Liver (tissue), 9 donors: ENCODE results near the gene MARCHF2. TPM values are rescaled to one million over a fixed set of nuclear protein-coding genes. Genes with fewer than 3 reads are reported as not detected.

Experiments used
- DNase-seq: peaks from one replicate; pipeline ENCODE4 v3.0.0-alpha.2; 2017; ENCODE audit warnings: low spot score
- H3K27ac ChIP-seq, 2 donors: one replicate each; pipeline ENCODE4 v1.7.0; 2013; ENCODE audit warnings: inconsistent platforms in 2 of 2, low read length in 2 of 2, control low read depth in 1 of 2, low read depth in 1 of 2, mild to moderate bottlenecking in 1 of 2
- H3K27me3 ChIP-seq, 4 donors: one replicate each; pipeline versions ENCODE4 v1.6.1 to v1.7.0; 2013; ENCODE audit warnings: low read length in 3 of 4, inconsistent platforms in 1 of 4, mild to moderate bottlenecking in 1 of 4, moderate library complexity in 1 of 4; ENCODE audit not compliant: control insufficient read depth in 4 of 4, insufficient read depth in 4 of 4
- H3K36me3 ChIP-seq, 4 donors: one replicate each; pipeline versions ENCODE4 v1.6.1 to v1.7.0; 2013; ENCODE audit warnings: low read length in 3 of 4, mild to moderate bottlenecking in 3 of 4, low read depth in 1 of 4, moderate library complexity in 1 of 4; ENCODE audit not compliant: control insufficient read depth in 4 of 4, insufficient read depth in 3 of 4
- H3K4me1 ChIP-seq, 4 donors: one replicate each; pipeline versions ENCODE4 v1.6.1 to v1.7.0; 2013; ENCODE audit warnings: low read length in 3 of 4, mild to moderate bottlenecking in 3 of 4, moderate library complexity in 1 of 4; ENCODE audit not compliant: control insufficient read depth in 4 of 4, insufficient read depth in 4 of 4
- H3K4me3 ChIP-seq, 3 donors: one replicate each; pipeline versions ENCODE4 v1.6.1 to v1.7.0; 2013; ENCODE audit warnings: low read length in 3 of 3, control low read depth in 1 of 3, low read depth in 1 of 3, mild to moderate bottlenecking in 1 of 3
- H3K9ac ChIP-seq, 2 donors: one replicate each; pipeline ENCODE4 v1.7.0; 2013; ENCODE audit warnings: low read length in 2 of 2, mild to moderate bottlenecking in 2 of 2, moderate library complexity in 2 of 2, control low read depth in 1 of 2, low read depth in 1 of 2
- H3K9me3 ChIP-seq, 4 donors: one replicate each; pipeline versions ENCODE4 v1.6.1 to v1.7.0; 2013; ENCODE audit warnings: low read length in 3 of 4; ENCODE audit not compliant: control insufficient read depth in 4 of 4
- ATF3 ChIP-seq: IDR thresholded peaks from 2 replicates; pipeline ENCODE4 v1.6.1; 2016; ENCODE audit warnings: antibody characterized with exemption
- CTCF ChIP-seq: fragments of 150-350 bp; IDR thresholded peaks from 2 replicates; pipeline ENCODE4 v1.5.1; 2017; ENCODE audit warnings: improper control_type of control experiment, low read depth, low read length; ENCODE audit not compliant: missing input control
- EGR1 ChIP-seq, 2 donors: IDR thresholded peaks; 2 replicates each; pipeline ENCODE4 v1.6.1; 2016 to 2018; ENCODE audit warnings: antibody characterized with exemption in 2 of 2, low read depth in 2 of 2
- FOXA1 ChIP-seq: IDR thresholded peaks from 2 replicates; pipeline ENCODE4 v1.6.1; 2016; ENCODE audit warnings: antibody characterized with exemption
- FOXA2 ChIP-seq: IDR thresholded peaks from 2 replicates; pipeline ENCODE4 v1.6.1; 2016; ENCODE audit warnings: antibody characterized with exemption
- HNF4A ChIP-seq, 2 donors: conservative IDR thresholded peaks; 2 replicates each; pipeline ENCODE4 v1.6.1; 2016; ENCODE audit warnings: antibody characterized with exemption in 2 of 2, mild to moderate bottlenecking in 2 of 2
- HNF4G ChIP-seq: IDR thresholded peaks from 2 replicates; pipeline ENCODE4 v1.6.1; 2016; ENCODE audit warnings: antibody characterized with exemption
- JUND ChIP-seq, 2 donors: IDR thresholded peaks; 2 replicates each; pipeline ENCODE4 v1.6.1; 2016; ENCODE audit warnings: antibody characterized with exemption in 2 of 2
- MAX ChIP-seq: IDR thresholded peaks from 2 replicates; pipeline ENCODE4 v1.6.1; 2016; ENCODE audit warnings: antibody characterized with exemption
- NR2F2 ChIP-seq: IDR thresholded peaks from 2 replicates; pipeline ENCODE4 v1.6.1; 2016; ENCODE audit warnings: antibody characterized with exemption
- RAD21 ChIP-seq, 2 donors: IDR thresholded peaks; 2 replicates each; pipeline ENCODE4 v1.6.1; 2016; ENCODE audit warnings: antibody characterized with exemption in 2 of 2, mild to moderate bottlenecking in 2 of 2
- RXRA ChIP-seq, 2 donors: IDR thresholded peaks; 2 replicates each; pipeline ENCODE4 v1.6.1; 2017 to 2018; ENCODE audit warnings: antibody characterized with exemption in 2 of 2, mild to moderate bottlenecking in 1 of 2
- SP1 ChIP-seq: IDR thresholded peaks from 2 replicates; pipeline ENCODE4 v1.6.1; 2018; ENCODE audit warnings: antibody characterized with exemption, mild to moderate bottlenecking
- TAF1 ChIP-seq: conservative IDR thresholded peaks from 2 replicates; pipeline ENCODE4 v1.6.1; 2016; ENCODE audit warnings: antibody characterized with exemption, mild to moderate bottlenecking
- YY1 ChIP-seq: IDR thresholded peaks from 2 replicates; pipeline ENCODE4 v1.6.1; 2016; ENCODE audit warnings: antibody characterized with exemption, mild to moderate bottlenecking
- WGBS: extraction: QIAGEN DNeasy Blood & Tissue Kit; methylation state at CpG from one replicate; pipeline ENCODE4 v1.1.7; 2013; 5-methylcytosine and 5-hydroxymethylcytosine counted together
- polyA plus RNA-seq, 2 donors: library from polyadenylated mRNA; stranded (reverse) in 1 of 2; unstranded in 1 of 2; fragments of 200-250 nt in 1 of 2; fragments of >200 nt in 1 of 2; fragmentation: Nextera tagmentation in 1 of 2; extraction: Ambion mirVana in 1 of 2; gene quantifications; one replicate each; pipeline versions ENCODE4 v1.2.1 to v1.2.3, GENCODE V29; 2013 to 2015
- total RNA-seq, 2 donors: library from RNA; depleted of rRNA; stranded (reverse); fragments of >200 nt; gene quantifications; one replicate each; pipeline ENCODE4 v1.2.3, GENCODE V29; 2014
- TF ChIP-seq, protein P1 (sequence below): IDR thresholded peaks from 2 replicates; pipeline ENCODE4 v1.6.1; 2016; ENCODE audit warnings: antibody characterized with exemption
- donor health status: healthy.
- donor health status: healthy.
- donor health status: healthy.
- donor health status: healthy.
- donor health status: healthy.

The MARCHF2 gene
- total and polyA plus RNA-seq, 4 donors, result 21.6 to 89.5 (median 58.8) TPM

DNA sequence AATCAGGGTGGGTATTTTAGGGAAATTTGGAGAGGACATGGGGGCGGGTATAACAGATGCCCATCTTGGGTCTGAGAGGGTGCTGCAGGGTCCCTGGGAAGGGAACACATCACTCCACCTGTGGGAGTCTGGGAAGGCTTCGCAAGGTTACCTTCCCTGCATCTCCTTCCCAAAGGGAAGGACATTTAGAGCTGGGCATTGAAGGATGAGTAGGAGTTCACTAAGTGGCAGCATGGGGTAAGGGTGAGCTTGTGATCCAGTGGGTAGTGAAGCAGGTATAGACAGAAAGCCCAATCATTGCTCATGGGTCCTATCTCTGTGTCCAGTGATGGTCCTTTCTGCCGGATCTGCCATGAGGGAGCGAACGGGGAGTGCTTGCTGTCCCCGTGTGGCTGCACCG, 13.2 kb downstream of the MARCHF2 start:
- Histone ChIP-seq H3K4me1 (peaks cover 4 to 22% (median 12%) of the 10 kb centered on the region in 4 donors), H3K27ac (no peak overlapping the region), H3K9ac (no peak overlapping the region), H3K36me3 (peaks cover 3 to 7% (median 4%) of the 10 kb centered on the region in 4 donors), H3K4me3 (no peak overlapping the region), H3K9me3 (no peaks in the 10 kb centered on the region), H3K27me3 (no peaks in the 10 kb centered on the region)
- no peak for DNase-seq
- TF ChIP-seq FOXA1 (no peak), ATF3 (no peak), HNF4G (no peak), YY1 (no peak), HNF4A (conservative IDR thresholded peaks at IDR 0.05) (no peak), RAD21 (IDR thresholded peaks at IDR 0.05) (no peak), EGR1 (IDR thresholded peaks at IDR 0.05; ENCODE audit: low read depth in 2 of 2) (no peak), SP1 (no peak), JUND (IDR thresholded peaks at IDR 0.05) (no peak)
- TF ChIP-seq, protein P1, sequence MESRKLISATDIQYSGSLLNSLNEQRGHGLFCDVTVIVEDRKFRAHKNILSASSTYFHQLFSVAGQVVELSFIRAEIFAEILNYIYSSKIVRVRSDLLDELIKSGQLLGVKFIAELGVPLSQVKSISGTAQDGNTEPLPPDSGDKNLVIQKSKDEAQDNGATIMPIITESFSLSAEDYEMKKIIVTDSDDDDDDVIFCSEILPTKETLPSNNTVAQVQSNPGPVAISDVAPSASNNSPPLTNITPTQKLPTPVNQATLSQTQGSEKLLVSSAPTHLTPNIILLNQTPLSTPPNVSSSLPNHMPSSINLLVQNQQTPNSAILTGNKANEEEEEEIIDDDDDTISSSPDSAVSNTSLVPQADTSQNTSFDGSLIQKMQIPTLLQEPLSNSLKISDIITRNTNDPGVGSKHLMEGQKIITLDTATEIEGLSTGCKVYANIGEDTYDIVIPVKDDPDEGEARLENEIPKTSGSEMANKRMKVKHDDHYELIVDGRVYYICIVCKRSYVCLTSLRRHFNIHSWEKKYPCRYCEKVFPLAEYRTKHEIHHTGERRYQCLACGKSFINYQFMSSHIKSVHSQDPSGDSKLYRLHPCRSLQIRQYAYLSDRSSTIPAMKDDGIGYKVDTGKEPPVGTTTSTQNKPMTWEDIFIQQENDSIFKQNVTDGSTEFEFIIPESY, result no peak
- WGBS, result over 99% methylated on average over 7 of the region's 7 CpGs

DNA sequence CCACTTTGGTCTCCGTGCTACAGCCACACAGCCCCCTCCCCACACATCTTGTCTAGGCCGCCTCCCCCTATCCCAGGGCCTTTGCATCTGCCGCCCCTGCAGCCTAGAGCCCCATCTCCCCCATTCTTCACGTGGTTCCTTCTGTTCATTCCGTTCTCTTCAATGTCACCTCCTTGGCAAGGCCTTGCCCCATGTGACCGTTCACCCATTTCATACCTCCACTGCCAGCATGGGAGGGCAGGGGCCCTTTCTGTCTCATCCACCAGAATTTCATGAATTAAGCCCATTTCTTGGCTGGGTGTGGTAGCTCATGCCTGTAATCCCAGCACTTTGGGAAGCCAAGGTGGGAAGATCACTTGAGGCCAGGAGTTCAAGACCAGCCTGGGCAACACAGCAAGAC, 15.9 kb downstream of the MARCHF2 start:
- H3K4me3 ChIP-seq, result no peak overlapping the region
- H3K9ac ChIP-seq, result no peak overlapping the region
- peaks cover under 1 to 6% (median 4%) of the 10 kb centered on the region in 4 donors for H3K4me1 ChIP-seq
- no peak for TF ChIP-seq HNF4A (conservative IDR thresholded peaks at IDR 0.05)
- TF ChIP-seq HNF4G, result no peak
- peaks cover 3 to 7% (median 5%) of the 10 kb centered on the region in 4 donors for H3K36me3 ChIP-seq
- H3K27ac ChIP-seq, result no peak overlapping the region
- DNase-seq, result no peak
- no peaks in the 10 kb centered on the region for H3K27me3 ChIP-seq
- WGBS, result 96% methylated on average over 6 of the region's 6 CpGs
- no peaks in the 10 kb centered on the region for H3K9me3 ChIP-seq

- peaks cover 0 to 3% (median 1%) of the 10 kb centered on the region in 4 donors for H3K4me1 ChIP-seq
- no peaks in the 10 kb centered on the region for H3K27me3 ChIP-seq
- H3K9me3 ChIP-seq, result no peaks in the 10 kb centered on the region
- H3K36me3 ChIP-seq, result peaks cover 3 to 7% (median 5%) of the 10 kb centered on the region in 4 donors
- H3K27ac ChIP-seq, result no peak overlapping the region
- 95% methylated on average over 6 of the region's 6 CpGs for WGBS
- TF ChIP-seq NR2F2 (no peak), RXRA (IDR thresholded peaks at IDR 0.05) (no peak), FOXA1 (no peak), MAX (no peak), ATF3 (no peak), TAF1 (no peak), FOXA2 (no peak), RAD21 (IDR thresholded peaks at IDR 0.05) (no peak), EGR1 (IDR thresholded peaks at IDR 0.05; ENCODE audit: low read depth in 2 of 2) (no peak), HNF4G (no peak), CTCF (no peak)
- TF ChIP-seq, protein P1, result no peak
- no peak overlapping the region for H3K9ac ChIP-seq
- no peak overlapping the region for H3K4me3 ChIP-seq
- no peak for DNase-seq
Observed at GRCh38 chr19:8429826-8430225, 16.7 kb downstream of the MARCHF2 start.
